Activated CD4-positive, alpha-beta T cell treated with anti-CD3 and anti-CD28 coated beads, Interleukin-2, amount 50 U/mL, for 24 hours (primary cell): ENCODE data around the gene ZBED2.

Experiments used
- DNase-seq, 2 donors: peaks; one replicate each; pipeline ENCODE4 v3.0.0-alpha.2; 2020; ENCODE audit warnings: low read depth in 1 of 2, low spot score in 1 of 2

The ZBED2 gene

GRCh38 chr3:111604119-111604518 is 9.0 kb upstream of the ZBED2 start:
- no peak for DNase-seq

- no peak for DNase-seq
Observed at GRCh38 chr3:111603679-111604078, 8.5 kb upstream of the ZBED2 start.

- DNase-seq: no peak
Observed at GRCh38 chr3:111601810-111602209, 6.7 kb upstream of the ZBED2 start.

GRCh38 chr3:111598552-111598951 is 3.4 kb upstream of the ZBED2 start:
- no peak for DNase-seq

GRCh38 chr3:111598139-111598538 is 3.0 kb upstream of the ZBED2 start:
- DNase-seq: no peak

GRCh38 chr3:111596328-111596727 is 1.2 kb upstream of the ZBED2 start:
- no peak for DNase-seq

GRCh38 chr3:111594781-111595180 is 365 bp downstream of the ZBED2 start:
- no peak for DNase-seq

GRCh38 chr3:111594205-111594604 is 941 bp downstream of the ZBED2 start:
- no peak for DNase-seq

GRCh38 chr3:111593666-111594065 is 1.5 kb downstream of the ZBED2 start:
- DNase-seq: no peak

- no peak for DNase-seq
Observed at GRCh38 chr3:111592936-111593335, 2.2 kb downstream of the ZBED2 start.

GRCh38 chr3:111592143-111592542 is 3.0 kb downstream of the ZBED2 start:
- DNase-seq: no peak

- no peak for DNase-seq
Observed at GRCh38 chr3:111591555-111591954, 3.6 kb downstream of the ZBED2 start.

- DNase-seq: no peak
Observed at GRCh38 chr3:111590143-111590491, 5.0 kb downstream of the ZBED2 start.

- DNase-seq: no peak
Observed at GRCh38 chr3:111589303-111590142, 5.6 kb downstream of the ZBED2 start.

- no peak for DNase-seq
Observed at GRCh38 chr3:111588527-111588926, 6.6 kb downstream of the ZBED2 start.

GRCh38 chr3:111585217-111585616 is 9.9 kb downstream of the ZBED2 start:
- no peak for DNase-seq

- no peak for DNase-seq
Observed at GRCh38 chr3:111584744-111585143, 10.4 kb downstream of the ZBED2 start.

GRCh38 chr3:111582120-111582474 is 13.0 kb downstream of the ZBED2 start:
- no peak for DNase-seq

- DNase-seq: no peak
Observed at GRCh38 chr3:111581403-111582119, 13.6 kb downstream of the ZBED2 start.

GRCh38 chr3:111579495-111579894 is 15.7 kb downstream of the ZBED2 start:
- DNase-seq: no peak

GRCh38 chr3:111578867-111579266 is 16.3 kb downstream of the ZBED2 start:
- no peak for DNase-seq

GRCh38 chr3:111577798-111578685 is 17.1 kb downstream of the ZBED2 start:
- no peak for DNase-seq
